Muscle of leg (tissue), 11 donors: ENCODE results near the gene VPS25. TPM values are rescaled to one million over a fixed set of nuclear protein-coding genes. Genes with fewer than 3 reads are reported as not detected.
A peak's percentile ranks its signal among the peaks of the same experiment; 100 is the strongest.

Experiments used
- DNase-seq: peaks from one replicate; pipeline ENCODE4 v3.0.0; 2013
- H3K27ac ChIP-seq: one replicate; pipeline ENCODE4 v1.5.1; 2013; ENCODE audit warnings: mild to moderate bottlenecking, low read length, control low read depth
- H3K27me3 ChIP-seq: one replicate; pipeline ENCODE4 v1.6.1; 2013; ENCODE audit warnings: low read length; ENCODE audit not compliant: control insufficient read depth, insufficient read depth
- H3K36me3 ChIP-seq: one replicate; pipeline ENCODE4 v1.6.1; 2013; ENCODE audit warnings: low read length; ENCODE audit not compliant: control insufficient read depth, insufficient read depth
- H3K4me1 ChIP-seq: one replicate; pipeline ENCODE4 v1.6.1; 2013; ENCODE audit warnings: low read length; ENCODE audit not compliant: control insufficient read depth, insufficient read depth
- H3K4me3 ChIP-seq: one replicate; pipeline ENCODE4 v1.5.1; 2013; ENCODE audit warnings: low read length, control low read depth
- H3K9me3 ChIP-seq: replicated peaks from 2 replicates; pipeline ENCODE4 v1.6.1; 2013; ENCODE audit warnings: low read depth, low read length; ENCODE audit not compliant: control insufficient read depth
- WGBS: methylation state at CpG from one replicate; pipeline ENCODE4 v1.1.5; 2013; ENCODE audit warnings: missing lambda C conversion rate; ENCODE audit not compliant: insufficient coverage; 5-methylcytosine and 5-hydroxymethylcytosine counted together
- polyA plus RNA-seq, 8 donors: library from polyadenylated mRNA; unstranded; fragments of 120-200 nt; gene quantifications; one replicate each; pipeline versions ENCODE4 v1.2.1 to v1.2.3, GENCODE V29; 2013; ENCODE audit warnings: inconsistent platforms in 1 of 8, low replicate concordance in 1 of 8; ENCODE audit not compliant: insufficient read length in 8 of 8, insufficient read depth in 1 of 8
- total RNA-seq: library from RNA; stranded (reverse); fragments of 120-200 nt; gene quantifications from one replicate; pipeline ENCODE4 v1.2.4, GENCODE V29; 2013

The VPS25 gene
- total and polyA plus RNA-seq, 9 donors = 28.7 to 41.0 (median 33.5) TPM

GRCh38 chr17:42748202-42748907 is 24.9 kb upstream of the VPS25 start:
- peaks cover 2% of the 10 kb centered on the region for H3K9me3 ChIP-seq
- H3K4me3 ChIP-seq = no peak overlapping the region
- peak; percentile 63 for DNase-seq
- peaks cover 12% of the 10 kb centered on the region for H3K27me3 ChIP-seq
- WGBS = no CpG with 5 or more reads among the region's 7 CpGs
- peaks cover 21% of the 10 kb centered on the region for H3K4me1 ChIP-seq
- H3K27ac ChIP-seq = peak overlapping the region; percentile 35
- H3K36me3 ChIP-seq = no peaks in the 10 kb centered on the region

GRCh38 chr17:42748908-42749798 is 24.1 kb upstream of the VPS25 start:
- H3K36me3 ChIP-seq = no peaks in the 10 kb centered on the region
- H3K27me3 ChIP-seq = peaks cover 12% of the 10 kb centered on the region
- peaks cover 2% of the 10 kb centered on the region for H3K9me3 ChIP-seq
- H3K27ac ChIP-seq = peak overlapping the region; percentile 35
- no peak for DNase-seq
- 69% methylated on average over 6 of the region's 11 CpGs for WGBS
- H3K4me1 ChIP-seq = peaks cover 14% of the 10 kb centered on the region
- H3K4me3 ChIP-seq = no peak overlapping the region

- Histone ChIP-seq H3K36me3 (no peaks in the 10 kb centered on the region), H3K27me3 (peaks cover 5% of the 10 kb centered on the region), H3K27ac (no peak overlapping the region), H3K4me1 (peaks cover 8% of the 10 kb centered on the region), H3K9me3 (no peaks in the 10 kb centered on the region), H3K4me3 (no peak overlapping the region)
- WGBS = 48% methylated on average over 2 of the region's 3 CpGs
- peak; percentile 65 for DNase-seq
Observed at GRCh38 chr17:42750739-42751344, 22.4 kb upstream of the VPS25 start.

GRCh38 chr17:42751628-42752027 is 21.6 kb upstream of the VPS25 start:
- no peak for DNase-seq
- no peaks in the 10 kb centered on the region for H3K27me3 ChIP-seq
- peaks cover 3% of the 10 kb centered on the region for H3K36me3 ChIP-seq
- no peak overlapping the region for H3K27ac ChIP-seq
- no peak overlapping the region for H3K4me3 ChIP-seq
- H3K9me3 ChIP-seq = no peaks in the 10 kb centered on the region
- H3K4me1 ChIP-seq = peaks cover 8% of the 10 kb centered on the region
- WGBS = 67% methylated on average over 3 of the region's 7 CpGs

DNA sequence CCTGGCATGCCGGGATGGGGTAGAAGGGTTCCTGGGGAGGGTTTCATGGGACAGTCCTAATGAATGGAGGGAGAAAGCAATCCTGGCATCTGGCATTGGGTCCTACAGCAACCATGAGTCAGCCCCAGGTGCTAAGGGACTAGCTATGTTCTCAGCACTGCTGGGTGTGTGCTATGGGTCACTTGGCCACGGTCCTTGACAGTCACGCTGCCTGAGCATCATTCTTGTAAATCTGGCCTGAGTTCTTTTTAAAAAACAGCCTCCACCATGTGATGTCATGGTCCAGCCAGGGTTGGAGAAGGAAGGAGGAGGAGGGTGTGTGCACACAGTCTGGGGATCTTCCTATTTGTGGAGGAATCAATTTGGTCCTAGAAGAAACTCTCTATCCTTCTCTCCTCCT is 18.5 kb upstream of the VPS25 start:
- Histone ChIP-seq H3K4me3 (no peak overlapping the region), H3K4me1 (peaks cover 2% of the 10 kb centered on the region), H3K27ac (no peak overlapping the region), H3K27me3 (peaks cover 3% of the 10 kb centered on the region), H3K9me3 (no peaks in the 10 kb centered on the region), H3K36me3 (peaks cover 3% of the 10 kb centered on the region)
- 46% methylated on average over 3 of the region's 3 CpGs for WGBS
- peak; percentile 68 for DNase-seq

- H3K4me1 ChIP-seq = peaks cover 29% of the 10 kb centered on the region
- DNase-seq = peak; percentile 49
- 16% methylated on average over 4 of the region's 11 CpGs for WGBS
- peaks cover 23% of the 10 kb centered on the region for H3K27me3 ChIP-seq
- no peak overlapping the region for H3K27ac ChIP-seq
- no peaks in the 10 kb centered on the region for H3K9me3 ChIP-seq
- H3K4me3 ChIP-seq = peak overlapping the region; percentile 60
- peaks cover 5% of the 10 kb centered on the region for H3K36me3 ChIP-seq
Observed at GRCh38 chr17:42759982-42760651, 13.1 kb upstream of the VPS25 start.

GRCh38 chr17:42760652-42761581 is 12.3 kb upstream of the VPS25 start, which contains the start of gene RAMP2:
TSS of gene RAMP2 (plus strand) at chr17:42761227. CDS start at chr17:42761262, 35 bp downstream.
- DNase-seq = peak; percentile 60
- H3K27ac ChIP-seq = peak within 1 kb of the TSS; percentile 72
- peaks cover 29% of the 10 kb centered on the region for H3K4me1 ChIP-seq
- peaks cover 5% of the 10 kb centered on the region for H3K36me3 ChIP-seq
- peaks cover 23% of the 10 kb centered on the region for H3K27me3 ChIP-seq
- peak within 1 kb of the TSS; percentile 60 for H3K4me3 ChIP-seq
- no peaks in the 10 kb centered on the region for H3K9me3 ChIP-seq
- WGBS = under 1% methylated on average over 77 of the region's 92 CpGs

GRCh38 chr17:42761638-42762037 is 11.6 kb upstream of the VPS25 start:
- no peak for DNase-seq
- Histone ChIP-seq H3K9me3 (no peaks in the 10 kb centered on the region), H3K36me3 (peaks cover 2% of the 10 kb centered on the region), H3K4me1 (peaks cover 29% of the 10 kb centered on the region), H3K27ac (peak overlapping the region; percentile 59), H3K27me3 (peaks cover 23% of the 10 kb centered on the region), H3K4me3 (peak overlapping the region; percentile 60)
- WGBS = 21% methylated on average over 9 of the region's 12 CpGs

DNA sequence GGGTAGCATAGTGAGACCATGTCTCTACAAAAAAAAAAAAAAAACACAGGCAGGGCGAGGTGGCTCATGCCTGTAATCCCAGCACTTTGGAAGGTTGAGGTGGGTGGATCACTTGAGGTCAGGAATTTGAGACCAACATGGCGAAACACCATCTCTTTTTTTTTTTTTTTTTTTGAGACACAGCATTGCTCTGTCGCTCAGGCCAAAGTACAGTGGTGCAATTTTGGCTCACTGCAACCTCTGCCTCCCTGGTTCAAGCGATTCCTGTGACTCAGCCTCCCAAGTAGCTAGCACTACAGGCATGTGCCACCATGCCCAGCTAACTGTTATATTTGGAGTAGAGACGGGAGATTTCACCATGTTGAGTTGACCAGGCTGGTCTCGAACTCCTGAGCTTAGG is 7.1 kb upstream of the VPS25 start:
- WGBS = 92% methylated on average over 2 of the region's 6 CpGs
- peaks cover 2% of the 10 kb centered on the region for H3K36me3 ChIP-seq
- H3K9me3 ChIP-seq = no peaks in the 10 kb centered on the region
- DNase-seq = no peak
- peaks cover 13% of the 10 kb centered on the region for H3K27me3 ChIP-seq
- H3K4me3 ChIP-seq = no peak overlapping the region
- H3K27ac ChIP-seq = no peak overlapping the region
- H3K4me1 ChIP-seq = peaks cover 22% of the 10 kb centered on the region
